Measurements from ENCODE around the gene UBALD1.

The UBALD1 gene

DNA sequence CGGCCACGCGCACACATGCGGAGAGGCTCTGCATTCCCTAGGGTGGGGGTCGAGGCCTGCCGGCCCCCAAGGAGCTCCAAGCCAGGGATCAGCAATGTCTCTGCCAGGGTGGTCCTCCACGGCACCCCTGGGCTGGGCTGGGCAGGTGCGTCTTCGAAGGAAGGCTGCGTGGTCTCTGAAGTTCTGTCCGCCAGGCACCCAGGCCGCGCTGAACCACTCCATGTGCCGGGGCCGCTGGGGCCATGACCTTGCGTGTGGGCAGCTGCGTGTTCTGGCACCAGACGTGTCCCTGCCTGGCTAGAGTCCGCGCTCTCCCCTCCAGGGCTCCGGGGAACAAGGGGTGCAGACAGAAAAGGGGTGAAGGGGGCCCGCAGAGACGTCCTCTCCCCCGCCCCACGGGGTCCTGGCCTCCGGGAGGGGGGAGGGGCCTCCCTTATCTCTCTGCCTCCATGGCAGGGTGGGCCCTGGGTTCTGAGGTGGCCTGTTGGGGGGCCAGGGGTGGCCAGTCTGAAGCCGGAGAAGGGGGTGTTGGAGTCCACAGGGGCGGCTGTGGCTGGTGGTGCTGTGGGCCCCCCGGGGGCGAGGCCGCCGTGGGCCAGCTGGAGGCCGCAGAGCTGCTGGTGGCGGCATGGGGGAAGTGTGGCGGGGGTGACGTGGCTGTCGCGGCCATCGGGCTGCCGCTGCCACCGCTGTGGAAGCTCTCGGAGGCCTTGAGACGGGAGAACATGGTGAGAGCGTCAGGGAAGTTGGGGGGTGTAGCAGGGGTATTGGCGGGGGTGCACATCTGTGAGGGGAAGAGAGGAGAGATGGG is 5.3 kb downstream of the UBALD1 start:
- Histone ChIP-seq H3K27me3 (ENCODE audit: control insufficient read depth, insufficient read depth, low read length) (no peaks in the 10 kb centered on the region), H3K4me3 (ENCODE audit: low read length) (no peak overlapping the region), H3K4me1 (ENCODE audit: control insufficient read depth, insufficient read depth, low read length) (peaks cover 12% of the 10 kb centered on the region), H3K36me3 (ENCODE audit: control insufficient read depth, insufficient read depth, low read length) (peaks cover 2% of the 10 kb centered on the region), H3K27ac (ENCODE audit: low read depth, low read length) (no peak overlapping the region), H3K9ac (ENCODE audit: low read length) (no peak overlapping the region)

DNA sequence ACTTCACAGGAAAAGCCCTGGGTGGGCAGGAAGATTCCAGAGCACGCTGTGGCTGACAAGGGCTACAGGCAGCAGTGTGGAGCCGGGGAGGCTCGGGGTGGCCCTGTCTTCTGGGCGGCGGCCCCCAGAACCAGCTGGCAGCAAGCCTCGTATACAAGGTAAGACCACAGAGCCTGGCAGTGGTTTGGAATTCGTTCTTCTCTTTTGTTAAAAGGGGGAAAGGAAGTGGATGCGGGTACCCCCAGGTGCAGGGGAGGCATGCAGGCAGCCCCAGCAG is 6.0 kb downstream of the UBALD1 start:
- H3K4me3 ChIP-seq (ENCODE audit: low read length), result no peak overlapping the region
- H3K9ac ChIP-seq (ENCODE audit: low read length), result no peak overlapping the region
- no peaks in the 10 kb centered on the region for H3K27me3 ChIP-seq (ENCODE audit: control insufficient read depth, insufficient read depth, low read length)
- H3K27ac ChIP-seq (ENCODE audit: low read depth, low read length), result no peak overlapping the region
- peaks cover 2% of the 10 kb centered on the region for H3K36me3 ChIP-seq (ENCODE audit: control insufficient read depth, insufficient read depth, low read length)
- H3K4me1 ChIP-seq (ENCODE audit: control insufficient read depth, insufficient read depth, low read length), result peaks cover 12% of the 10 kb centered on the region

DNA sequence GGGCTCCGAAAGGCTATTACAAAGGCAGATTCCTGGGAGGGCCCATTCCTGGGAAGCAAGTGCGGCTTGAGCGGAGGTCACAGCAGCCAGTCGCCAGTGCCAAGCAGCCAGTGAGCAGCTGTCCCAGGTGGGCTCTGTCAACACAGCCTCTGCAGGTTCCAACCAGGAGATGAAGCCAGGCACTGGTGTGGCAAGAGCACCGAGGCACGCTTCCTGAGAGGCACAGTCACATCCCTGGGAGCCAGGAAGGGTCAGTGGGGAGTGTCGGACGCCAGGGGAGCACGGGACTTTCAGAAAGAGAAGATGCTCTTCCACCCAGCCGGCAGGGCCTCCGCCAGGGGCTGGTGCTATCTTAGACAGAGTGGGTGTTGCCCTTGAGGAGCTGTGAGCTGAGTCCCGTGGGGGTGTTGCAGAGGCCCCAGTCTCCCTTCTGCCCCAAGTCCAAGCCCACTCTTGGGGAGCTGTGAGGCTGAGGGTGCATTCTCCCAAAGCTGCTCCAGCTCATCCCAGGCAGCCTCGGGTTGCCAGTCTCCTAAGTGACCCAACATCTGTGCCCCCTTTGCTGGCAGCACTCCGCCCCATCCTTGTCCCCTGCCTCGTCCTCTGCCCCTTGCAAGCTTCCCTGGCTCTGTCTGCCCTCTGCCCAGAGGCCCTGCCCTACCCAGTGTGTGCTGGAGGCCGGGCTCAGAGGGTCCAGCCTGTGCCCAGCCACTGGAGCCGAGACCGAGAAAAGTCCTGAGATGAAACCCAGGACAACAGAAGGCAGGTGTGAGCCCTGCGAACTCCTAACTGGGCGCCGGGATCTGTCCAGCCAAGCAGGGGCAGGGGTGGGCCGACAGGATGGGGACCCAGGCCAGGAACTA is 6.6 kb downstream of the UBALD1 start:
- H3K4me1 ChIP-seq (ENCODE audit: control insufficient read depth, insufficient read depth, low read length), result peaks cover 7% of the 10 kb centered on the region
- H3K9ac ChIP-seq (ENCODE audit: low read length), result no peak overlapping the region
- H3K4me3 ChIP-seq (ENCODE audit: low read length), result no peak overlapping the region
- H3K27ac ChIP-seq (ENCODE audit: low read depth, low read length), result no peak overlapping the region
- peaks cover 2% of the 10 kb centered on the region for H3K36me3 ChIP-seq (ENCODE audit: control insufficient read depth, insufficient read depth, low read length)
- no peaks in the 10 kb centered on the region for H3K27me3 ChIP-seq (ENCODE audit: control insufficient read depth, insufficient read depth, low read length)

DNA sequence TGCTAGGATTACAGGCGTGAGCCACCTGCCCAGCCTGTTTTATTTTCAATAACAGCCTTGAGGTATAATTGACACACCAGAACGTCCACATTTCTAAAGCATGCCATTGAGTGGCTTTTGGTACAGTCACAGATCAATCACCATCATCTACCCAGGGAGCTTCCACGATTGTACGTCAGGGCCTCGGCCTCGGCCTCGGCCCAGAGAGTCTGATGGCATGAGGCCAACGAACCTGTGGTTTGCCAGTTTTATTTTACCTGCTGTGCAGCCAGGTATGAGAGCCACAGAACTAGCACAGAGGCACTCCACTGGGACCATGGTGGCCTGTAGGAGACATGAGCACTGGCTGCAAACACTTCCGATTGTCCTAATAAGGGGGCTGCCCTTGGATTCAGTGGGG is 8.3 kb downstream of the UBALD1 start:
- Histone ChIP-seq H3K27me3 (ENCODE audit: control insufficient read depth, insufficient read depth, low read length) (no peaks in the 10 kb centered on the region), H3K9ac (ENCODE audit: low read length) (no peak overlapping the region), H3K4me1 (ENCODE audit: control insufficient read depth, insufficient read depth, low read length) (peaks cover 6% of the 10 kb centered on the region), H3K4me3 (ENCODE audit: low read length) (no peak overlapping the region), H3K27ac (ENCODE audit: low read depth, low read length) (no peak overlapping the region), H3K36me3 (ENCODE audit: control insufficient read depth, insufficient read depth, low read length) (peaks cover 2% of the 10 kb centered on the region)

- Histone ChIP-seq H3K27ac (ENCODE audit: low read depth, low read length) (no peak overlapping the region), H3K4me1 (ENCODE audit: control insufficient read depth, insufficient read depth, low read length) (peaks cover 7% of the 10 kb centered on the region), H3K36me3 (ENCODE audit: control insufficient read depth, insufficient read depth, low read length) (peaks cover 2% of the 10 kb centered on the region), H3K4me3 (ENCODE audit: low read length) (no peak overlapping the region), H3K9ac (ENCODE audit: low read length) (no peak overlapping the region), H3K27me3 (ENCODE audit: control insufficient read depth, insufficient read depth, low read length) (no peaks in the 10 kb centered on the region)
Observed at GRCh38 chr16:4604401-4604800, 10.3 kb downstream of the UBALD1 start.

DNA sequence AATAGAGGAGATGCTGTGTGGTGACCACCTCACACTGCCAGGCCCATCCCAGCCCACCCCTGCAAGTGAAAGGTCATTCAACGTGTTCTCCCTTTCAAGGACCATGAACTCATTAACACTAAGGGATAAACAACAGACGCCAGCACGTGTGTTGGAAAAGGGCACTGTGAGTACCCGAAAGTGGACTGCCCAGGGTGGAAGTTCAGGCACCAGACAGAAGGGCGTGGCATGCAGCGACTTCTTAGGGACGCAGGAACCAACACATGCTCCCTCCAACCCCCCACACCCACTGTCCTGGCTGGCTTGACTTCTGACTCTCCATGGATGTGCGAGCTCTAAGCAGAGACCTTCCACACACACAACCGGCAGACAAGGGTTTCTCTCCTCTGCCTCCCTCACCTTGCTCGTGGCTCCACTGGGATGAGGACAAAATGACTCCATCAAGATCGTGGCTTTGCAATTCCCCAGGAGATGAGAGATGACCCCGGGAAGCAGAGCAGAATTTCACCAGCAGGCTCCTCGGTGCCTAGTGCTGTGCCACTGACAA is 11.0 kb downstream of the UBALD1 start:
- Histone ChIP-seq H3K36me3 (ENCODE audit: control insufficient read depth, insufficient read depth, low read length) (peaks cover 2% of the 10 kb centered on the region), H3K4me3 (ENCODE audit: low read length) (no peak overlapping the region), H3K9ac (ENCODE audit: low read length) (no peak overlapping the region), H3K27ac (ENCODE audit: low read depth, low read length) (no peak overlapping the region), H3K4me1 (ENCODE audit: control insufficient read depth, insufficient read depth, low read length) (peaks cover 7% of the 10 kb centered on the region), H3K27me3 (ENCODE audit: control insufficient read depth, insufficient read depth, low read length) (no peaks in the 10 kb centered on the region)

DNA sequence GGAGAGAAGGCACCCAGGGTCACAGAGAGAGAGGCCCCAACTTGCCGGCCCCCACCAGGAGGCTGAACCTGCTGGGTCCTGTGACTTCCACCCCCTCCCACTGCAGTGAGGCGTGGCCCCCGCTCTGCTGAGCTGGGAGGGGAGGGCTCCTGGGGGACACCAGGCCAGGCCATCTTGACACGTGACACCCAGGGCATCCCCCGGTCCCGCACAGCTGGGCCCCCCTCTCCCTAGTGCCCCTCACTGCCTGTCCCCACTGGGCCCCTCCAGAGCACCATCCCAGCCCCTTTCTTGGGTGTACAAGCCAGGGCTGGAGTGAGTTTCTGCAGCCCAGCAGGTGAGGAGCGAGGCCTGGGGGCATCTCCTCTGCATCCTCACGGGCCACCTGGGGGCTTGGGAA is 12.4 kb downstream of the UBALD1 start:
- H3K36me3 ChIP-seq (ENCODE audit: control insufficient read depth, insufficient read depth, low read length), result no peaks in the 10 kb centered on the region
- peaks cover 7% of the 10 kb centered on the region for H3K4me1 ChIP-seq (ENCODE audit: control insufficient read depth, insufficient read depth, low read length)
- H3K4me3 ChIP-seq (ENCODE audit: low read length), result no peak overlapping the region
- H3K27me3 ChIP-seq (ENCODE audit: control insufficient read depth, insufficient read depth, low read length), result no peaks in the 10 kb centered on the region
- H3K9ac ChIP-seq (ENCODE audit: low read length), result no peak overlapping the region
- no peak overlapping the region for H3K27ac ChIP-seq (ENCODE audit: low read depth, low read length)

DNA sequence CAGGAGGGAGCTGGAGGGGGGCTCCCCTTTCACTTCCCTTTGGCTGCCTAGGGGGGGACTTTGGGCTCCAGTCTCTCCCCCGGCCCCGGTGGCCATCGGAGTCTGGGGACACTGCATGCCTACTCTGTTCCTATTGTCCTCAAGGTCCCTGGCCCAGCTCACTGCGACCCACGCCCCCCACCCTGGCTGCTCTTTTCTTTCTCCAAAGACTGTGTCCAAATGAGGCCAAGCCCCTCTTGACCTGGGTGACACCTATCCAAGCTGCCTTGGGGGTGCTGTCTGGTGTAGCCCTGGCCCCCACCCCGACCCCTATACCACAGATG is 12.9 kb downstream of the UBALD1 start:
- Histone ChIP-seq H3K27me3 (ENCODE audit: control insufficient read depth, insufficient read depth, low read length) (no peaks in the 10 kb centered on the region), H3K27ac (ENCODE audit: low read depth, low read length) (no peak overlapping the region), H3K36me3 (ENCODE audit: control insufficient read depth, insufficient read depth, low read length) (no peaks in the 10 kb centered on the region), H3K4me3 (ENCODE audit: low read length) (no peak overlapping the region), H3K9ac (ENCODE audit: low read length) (no peak overlapping the region), H3K4me1 (ENCODE audit: control insufficient read depth, insufficient read depth, low read length) (peaks cover 7% of the 10 kb centered on the region)

GRCh38 chr16:4601036-4601863 is 13.4 kb downstream of the UBALD1 start:
- Histone ChIP-seq H3K27ac (ENCODE audit: low read depth, low read length) (no peak overlapping the region), H3K4me3 (ENCODE audit: low read length) (no peak overlapping the region)

DNA sequence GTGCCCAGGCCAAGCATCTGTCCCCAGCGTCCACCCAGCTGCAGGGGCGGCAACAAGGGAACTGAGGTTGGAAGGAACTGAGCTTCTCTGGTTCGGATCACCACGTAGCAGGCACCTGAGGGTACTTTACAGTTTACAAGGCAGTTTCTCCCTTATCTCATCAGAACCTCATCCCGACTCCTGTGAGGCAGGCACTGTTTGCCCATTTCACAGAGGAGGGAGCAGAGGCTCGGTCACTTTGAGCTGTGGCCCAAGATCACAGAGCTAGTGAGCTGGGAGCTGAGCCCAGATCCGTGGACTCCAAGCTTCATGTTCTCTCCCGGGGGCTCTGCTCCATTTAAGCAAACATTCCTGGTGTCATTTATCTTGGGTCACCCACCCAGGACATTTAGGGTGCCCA is 15.1 kb downstream of the UBALD1 start:
- Histone ChIP-seq H3K36me3 (ENCODE audit: control insufficient read depth, insufficient read depth, low read length) (no peaks in the 10 kb centered on the region), H3K4me3 (ENCODE audit: low read length) (no peak overlapping the region), H3K9ac (ENCODE audit: low read length) (no peak overlapping the region), H3K27me3 (ENCODE audit: control insufficient read depth, insufficient read depth, low read length) (no peaks in the 10 kb centered on the region), H3K4me1 (ENCODE audit: control insufficient read depth, insufficient read depth, low read length) (peaks cover 7% of the 10 kb centered on the region), H3K27ac (ENCODE audit: low read depth, low read length) (no peak overlapping the region)

More at GRCh38 chr16:4601036-4601863, 13.4 kb downstream of the UBALD1 start:
- Histone ChIP-seq H3K4me1 (ENCODE audit: control insufficient read depth, insufficient read depth, low read length) (peaks cover 7% of the 10 kb centered on the region), H3K36me3 (ENCODE audit: control insufficient read depth, insufficient read depth, low read length) (no peaks in the 10 kb centered on the region), H3K9ac (ENCODE audit: low read length) (no peak overlapping the region), H3K27me3 (ENCODE audit: control insufficient read depth, insufficient read depth, low read length) (no peaks in the 10 kb centered on the region)

- Histone ChIP-seq H3K27me3 (ENCODE audit: control insufficient read depth, insufficient read depth, low read length) (no peaks in the 10 kb centered on the region), H3K9ac (ENCODE audit: low read length) (no peak overlapping the region), H3K36me3 (ENCODE audit: control insufficient read depth, insufficient read depth, low read length) (no peaks in the 10 kb centered on the region), H3K27ac (ENCODE audit: low read depth, low read length) (no peak overlapping the region), H3K4me3 (ENCODE audit: low read length) (no peak overlapping the region), H3K4me1 (ENCODE audit: control insufficient read depth, insufficient read depth, low read length) (peaks cover 7% of the 10 kb centered on the region)
Observed at GRCh38 chr16:4599037-4599436, 15.7 kb downstream of the UBALD1 start.

GRCh38 chr16:4597174-4597573 is 17.5 kb downstream of the UBALD1 start:
- H3K9ac ChIP-seq (ENCODE audit: low read length), result no peak overlapping the region
- no peaks in the 10 kb centered on the region for H3K36me3 ChIP-seq (ENCODE audit: control insufficient read depth, insufficient read depth, low read length)
- H3K27me3 ChIP-seq (ENCODE audit: control insufficient read depth, insufficient read depth, low read length), result no peaks in the 10 kb centered on the region
- no peak overlapping the region for H3K4me3 ChIP-seq (ENCODE audit: low read length)
- no peak overlapping the region for H3K27ac ChIP-seq (ENCODE audit: low read depth, low read length)
- peaks cover 7% of the 10 kb centered on the region for H3K4me1 ChIP-seq (ENCODE audit: control insufficient read depth, insufficient read depth, low read length)

Measured in rectal smooth muscle tissue (tissue), 1 donor.